Gastroesophageal sphincter (tissue), 3 donors: ENCODE data around the gene CDC42EP3.

Experiments
- POLR2A ChIP-seq, 2 donors: fragments of 450-650 bp; IDR thresholded peaks; one replicate each; pipeline ENCODE4 v1.6.1; 2017; ENCODE audit warnings: antibody characterized with exemption in 2 of 2, mild to moderate bottlenecking in 2 of 2, moderate library complexity in 1 of 2
- TF ChIP-seq, protein P1 (sequence below), 4 experiments: fragments of 200-600 bp in 2 of 4; fragments of 450-650 bp in 2 of 4; sonication (generic) in 1 of 4; IDR thresholded peaks; one replicate each; pipeline ENCODE4 v1.5.1; 2017 to 2019; ENCODE audit warnings: antibody characterized with exemption in 4 of 4, mild to moderate bottlenecking in 2 of 4, moderate library complexity in 2 of 4

DNA sequence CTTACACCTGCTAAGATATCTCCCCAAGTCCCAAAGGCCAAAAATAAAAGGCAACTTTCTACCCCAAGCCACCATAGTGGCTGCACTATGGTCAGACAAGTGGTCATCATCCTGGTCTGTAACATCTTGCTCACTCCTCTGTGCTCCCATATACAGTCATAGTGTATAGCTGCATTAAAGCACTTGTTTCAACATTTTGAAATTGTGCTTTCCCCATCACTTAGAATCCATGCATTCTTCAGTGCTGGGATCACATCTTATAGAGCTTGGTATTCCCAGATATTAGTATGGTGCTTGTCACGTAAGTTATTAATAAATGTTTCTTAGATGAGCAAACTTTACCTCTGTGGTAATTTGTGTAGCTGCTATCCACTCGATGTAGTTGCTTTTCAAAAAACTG is 40.4 kb upstream of the CDC42EP3 start:
- TF ChIP-seq, protein P1, sequence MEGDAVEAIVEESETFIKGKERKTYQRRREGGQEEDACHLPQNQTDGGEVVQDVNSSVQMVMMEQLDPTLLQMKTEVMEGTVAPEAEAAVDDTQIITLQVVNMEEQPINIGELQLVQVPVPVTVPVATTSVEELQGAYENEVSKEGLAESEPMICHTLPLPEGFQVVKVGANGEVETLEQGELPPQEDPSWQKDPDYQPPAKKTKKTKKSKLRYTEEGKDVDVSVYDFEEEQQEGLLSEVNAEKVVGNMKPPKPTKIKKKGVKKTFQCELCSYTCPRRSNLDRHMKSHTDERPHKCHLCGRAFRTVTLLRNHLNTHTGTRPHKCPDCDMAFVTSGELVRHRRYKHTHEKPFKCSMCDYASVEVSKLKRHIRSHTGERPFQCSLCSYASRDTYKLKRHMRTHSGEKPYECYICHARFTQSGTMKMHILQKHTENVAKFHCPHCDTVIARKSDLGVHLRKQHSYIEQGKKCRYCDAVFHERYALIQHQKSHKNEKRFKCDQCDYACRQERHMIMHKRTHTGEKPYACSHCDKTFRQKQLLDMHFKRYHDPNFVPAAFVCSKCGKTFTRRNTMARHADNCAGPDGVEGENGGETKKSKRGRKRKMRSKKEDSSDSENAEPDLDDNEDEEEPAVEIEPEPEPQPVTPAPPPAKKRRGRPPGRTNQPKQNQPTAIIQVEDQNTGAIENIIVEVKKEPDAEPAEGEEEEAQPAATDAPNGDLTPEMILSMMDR (IDR thresholded peaks at IDR 0.05): no peak
- no peak for TF ChIP-seq POLR2A (IDR thresholded peaks at IDR 0.05)
